Activated T-helper 1 cell treated with anti-CD3 and anti-CD28 coated beads, Interleukin-12 subunit alpha, Interleukin-12 subunit beta, Interleukin-2, Interleukin-4 antibody, amounts not matched to agents 30 ng/mL and 10 ng/mL and 1 ng/mL, durations not matched to agents 14 hours and 24 hours and 36 hours (primary cell): ENCODE data around the gene NELFCD. TPM values are rescaled to one million over a fixed set of nuclear protein-coding genes. Genes with fewer than 3 reads are reported as not detected.

Source experiments
- DNase-seq: peaks from one replicate; pipeline ENCODE4 v3.0.0; 2021; ENCODE audit warnings: low spot score
- H3K27ac Mint-ChIP-seq: one replicate; pipeline ENCODE4 v1.8.0; 2021; ENCODE audit warnings: mild to moderate bottlenecking, mixed read lengths
- H3K27me3 Mint-ChIP-seq: one replicate; pipeline ENCODE4 v1.8.0; 2022; ENCODE audit warnings: mild to moderate bottlenecking, moderate library complexity, mixed read lengths; ENCODE audit not compliant: insufficient read depth
- H3K36me3 Mint-ChIP-seq: one replicate; pipeline ENCODE4 v1.8.0; 2021; ENCODE audit warnings: low read depth, mixed read lengths
- H3K4me1 Mint-ChIP-seq: one replicate; pipeline ENCODE4 v1.8.0; 2021; ENCODE audit warnings: low read depth, mixed read lengths
- H3K4me3 Mint-ChIP-seq: one replicate; pipeline ENCODE4 v1.8.0; 2021; ENCODE audit warnings: mild to moderate bottlenecking, moderate library complexity, mixed read lengths
- H3K9me3 Mint-ChIP-seq: one replicate; pipeline ENCODE4 v1.8.0; 2021; ENCODE audit warnings: mixed read lengths
- intact Hi-C: fragments of 100-400 bp; cut with micrococcal nuclease; formaldehyde crosslinking; loops from one replicate; pipeline ENCODE4 v1.15.1; 2024
- total RNA-seq: library from RNA; stranded (reverse); gene quantifications from 2 replicates; pipeline ENCODE4 v1.2.3, GENCODE V29; 2022

Gene NELFCD
- total RNA-seq, 1 donor from 2014 or later = 121 TPM

DNA sequence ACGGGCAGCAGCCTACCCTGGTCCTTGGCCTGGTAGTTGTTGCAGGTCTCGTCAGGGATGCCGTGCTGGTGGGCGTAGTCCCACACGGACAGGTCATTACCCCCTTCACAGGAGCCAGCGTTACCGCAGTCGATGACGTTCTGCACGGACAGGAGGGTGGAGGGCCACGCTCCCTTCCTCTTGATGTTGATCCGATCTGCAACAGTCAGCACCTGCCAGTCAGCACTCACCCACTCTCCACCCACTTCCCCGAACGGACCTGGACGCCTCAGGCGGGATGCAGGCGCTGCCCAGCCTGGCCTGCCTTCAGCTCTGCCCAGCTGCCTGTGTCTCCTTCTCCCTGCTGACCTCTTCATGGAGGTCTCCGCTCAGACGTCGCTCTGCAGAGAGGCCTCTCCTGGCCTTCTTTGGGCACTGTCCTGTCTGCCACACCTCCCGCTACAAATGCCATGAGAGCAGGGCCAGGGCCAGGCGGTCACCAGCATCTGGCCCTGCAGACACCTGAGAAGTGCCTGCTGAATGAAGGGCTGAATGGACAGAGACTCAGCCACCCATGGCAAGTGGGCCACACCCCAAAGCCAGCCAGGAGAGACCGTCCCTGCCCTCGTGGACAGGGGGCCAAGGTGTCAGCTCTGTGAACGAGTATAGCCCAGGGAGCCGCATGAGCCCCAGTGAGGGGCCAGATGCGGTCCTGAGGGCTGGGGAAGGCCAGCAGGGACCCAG, 20.6 kb downstream of the NELFCD start:
- Mint-ChIP-seq H3K27ac (no peak overlapping the region), H3K27me3 (no peaks in the 10 kb centered on the region), H3K9me3 (no peaks in the 10 kb centered on the region), H3K4me1 (peaks cover 39% of the 10 kb centered on the region), H3K4me3 (no peak overlapping the region), H3K36me3 (peaks cover 25% of the 10 kb centered on the region)
- DNase-seq = no peak
- intact Hi-C loops = no loop called here

DNA sequence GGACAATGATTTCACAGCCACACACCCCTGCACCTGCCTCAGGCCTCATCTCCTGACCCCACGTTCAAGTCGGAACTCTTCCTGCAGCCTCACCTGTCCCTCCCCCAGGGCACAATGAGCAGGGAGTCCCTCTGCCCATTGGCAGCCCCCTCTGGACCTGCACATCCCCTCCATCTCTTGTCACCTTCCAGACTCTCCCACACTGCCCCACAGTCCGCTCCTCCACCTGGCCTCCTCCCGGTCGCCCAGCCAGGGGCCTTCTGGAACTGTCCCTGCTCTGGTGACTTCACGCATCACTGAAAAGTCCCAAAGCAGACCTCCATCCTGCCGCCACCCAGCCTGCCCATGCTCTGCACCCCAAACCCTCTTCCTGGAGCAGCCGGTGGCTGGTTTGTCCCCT, 21.3 kb downstream of the NELFCD start:
- peaks cover 39% of the 10 kb centered on the region for H3K4me1 Mint-ChIP-seq
- no peak overlapping the region for H3K4me3 Mint-ChIP-seq
- no peaks in the 10 kb centered on the region for H3K27me3 Mint-ChIP-seq
- no peaks in the 10 kb centered on the region for H3K9me3 Mint-ChIP-seq
- H3K27ac Mint-ChIP-seq = no peak overlapping the region
- peaks cover 22% of the 10 kb centered on the region for H3K36me3 Mint-ChIP-seq
- no peak for DNase-seq
- intact Hi-C loops = no loop called here

DNA sequence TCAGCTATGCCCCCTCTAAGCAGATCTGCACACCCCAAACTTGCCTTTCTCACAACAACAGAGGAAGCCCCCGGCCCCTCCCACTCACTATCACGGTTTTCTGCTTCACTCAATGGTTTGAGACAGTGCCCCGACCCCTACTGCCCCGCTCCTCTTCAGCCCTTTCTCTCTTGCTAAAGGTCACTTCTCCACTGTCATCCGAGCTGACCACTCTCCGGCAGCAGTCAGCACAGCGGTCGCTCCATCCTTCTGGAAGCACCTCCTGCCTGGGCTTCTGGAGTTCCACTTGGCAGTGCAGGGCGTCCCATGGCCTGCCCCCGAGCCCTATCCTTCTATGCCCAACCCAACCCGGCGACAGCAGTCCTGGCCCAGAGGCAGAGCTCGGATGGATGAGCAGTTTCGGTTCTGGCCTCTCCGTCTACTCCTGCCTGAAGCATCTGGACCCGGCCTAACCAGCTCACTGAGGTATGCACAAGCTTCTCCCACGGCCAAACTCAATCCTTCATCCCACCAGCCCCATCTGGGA, 21.9 kb downstream of the NELFCD start:
- Mint-ChIP-seq H3K27me3 (no peaks in the 10 kb centered on the region), H3K27ac (no peak overlapping the region), H3K9me3 (no peaks in the 10 kb centered on the region), H3K4me3 (no peak overlapping the region), H3K36me3 (peaks cover 19% of the 10 kb centered on the region), H3K4me1 (peaks cover 39% of the 10 kb centered on the region)
- intact Hi-C loops = no loop called here
- no peak for DNase-seq

DNA sequence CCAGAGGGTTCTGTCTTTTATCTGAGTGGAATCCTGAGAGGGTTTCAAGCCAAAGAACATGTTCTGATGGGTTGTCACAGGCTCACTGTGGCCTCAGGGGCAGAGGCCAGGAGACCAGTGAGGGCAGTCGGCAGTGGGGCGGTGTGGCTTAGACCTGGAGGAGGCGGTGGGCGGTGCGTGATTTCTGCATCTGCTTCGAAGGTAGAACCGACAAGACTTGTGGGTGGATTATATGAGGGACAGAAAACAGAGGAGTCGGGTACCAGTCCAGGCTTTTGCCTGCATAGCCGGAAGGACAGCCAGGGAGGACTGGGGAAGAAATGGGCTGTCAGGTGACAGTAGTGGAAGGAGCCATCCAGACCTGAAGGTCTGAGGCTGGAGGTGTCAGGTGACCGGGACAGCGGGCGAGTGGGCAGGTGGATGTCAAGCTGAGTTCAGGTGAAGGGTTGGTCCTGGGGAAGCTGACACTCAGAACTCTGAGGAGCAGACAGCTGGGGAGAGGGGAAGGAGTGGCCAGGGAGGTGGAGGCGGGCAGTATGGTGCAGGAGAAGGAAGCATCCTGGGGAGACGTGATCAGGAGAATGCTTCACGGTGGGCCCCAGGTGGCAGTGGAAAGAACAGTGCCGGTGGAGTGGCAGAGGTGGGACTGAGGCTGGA, 22.9 kb downstream of the NELFCD start:
- peaks cover 39% of the 10 kb centered on the region for H3K4me1 Mint-ChIP-seq
- H3K4me3 Mint-ChIP-seq = peak overlapping the region; percentile 85
- no peaks in the 10 kb centered on the region for H3K9me3 Mint-ChIP-seq
- no peaks in the 10 kb centered on the region for H3K27me3 Mint-ChIP-seq
- DNase-seq = no peak
- peaks cover 19% of the 10 kb centered on the region for H3K36me3 Mint-ChIP-seq
- peak overlapping the region; percentile 79 for H3K27ac Mint-ChIP-seq
- intact Hi-C loops = no loop called here

DNA sequence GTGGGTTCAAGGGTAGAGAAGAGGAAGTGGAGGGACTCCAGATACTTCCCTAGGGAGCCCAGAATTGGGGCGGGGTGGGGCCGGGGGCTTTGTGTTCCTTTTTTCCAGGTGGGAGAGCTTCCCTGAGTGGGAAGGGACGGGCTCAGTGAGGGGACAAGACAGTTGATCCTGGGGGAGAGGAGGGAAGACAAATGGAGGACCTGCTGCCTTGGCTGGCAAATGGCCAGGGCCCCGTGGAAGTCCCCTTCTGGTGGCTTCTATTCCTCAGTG, 23.4 kb downstream of the NELFCD start:
- intact Hi-C loops = no loop called here
- no peaks in the 10 kb centered on the region for H3K27me3 Mint-ChIP-seq
- peaks cover 39% of the 10 kb centered on the region for H3K4me1 Mint-ChIP-seq
- peak overlapping the region; percentile 79 for H3K27ac Mint-ChIP-seq
- H3K36me3 Mint-ChIP-seq = peaks cover 19% of the 10 kb centered on the region
- H3K9me3 Mint-ChIP-seq = no peaks in the 10 kb centered on the region
- peak overlapping the region; percentile 85 for H3K4me3 Mint-ChIP-seq
- peak; percentile 29 for DNase-seq

DNA sequence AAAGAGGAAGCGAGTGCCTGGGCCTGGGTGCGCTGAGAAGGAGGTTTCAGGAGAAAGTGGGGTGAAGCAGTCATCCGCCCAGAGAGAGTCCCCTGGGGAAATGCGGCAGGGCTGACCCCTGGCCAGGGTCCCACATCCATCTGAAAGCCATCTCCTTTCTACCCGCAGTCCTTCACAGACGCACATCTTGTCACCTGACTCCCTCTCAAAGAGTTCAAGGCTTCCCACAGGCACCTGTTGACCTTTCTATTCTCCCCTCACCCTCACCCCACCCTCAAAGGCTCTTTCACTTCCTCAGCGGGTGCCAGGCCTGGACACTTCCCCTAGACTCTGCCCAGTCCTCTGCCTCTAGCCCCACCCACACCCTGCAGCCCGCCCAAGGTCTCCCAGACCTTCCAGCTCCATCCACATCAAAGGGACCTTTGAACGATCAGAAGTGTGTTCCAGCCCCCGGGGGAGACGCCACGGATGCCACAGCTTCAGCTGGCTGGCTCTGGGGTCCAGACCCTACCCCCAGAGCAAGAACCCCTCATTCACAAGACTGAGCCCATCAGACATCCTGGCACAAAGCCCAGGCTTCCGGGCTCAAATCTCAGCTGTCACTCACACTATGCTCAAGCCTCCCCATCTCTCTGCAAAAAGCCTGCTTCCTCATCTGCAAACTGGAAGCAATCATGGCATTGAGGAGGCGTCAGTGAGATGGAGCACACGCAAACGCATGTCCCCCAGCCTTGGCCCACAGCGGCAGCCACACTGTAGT, 23.9 kb downstream of the NELFCD start:
- no peaks in the 10 kb centered on the region for H3K9me3 Mint-ChIP-seq
- intact Hi-C loops = loop anchor here (1.0 kb wide), 1 partner anchor 37 kb away; the partner anchor contains the start of gene PRELID3B
- H3K27ac Mint-ChIP-seq = peak overlapping the region; percentile 79
- H3K27me3 Mint-ChIP-seq = no peaks in the 10 kb centered on the region
- H3K4me1 Mint-ChIP-seq = peaks cover 39% of the 10 kb centered on the region
- peak overlapping the region; percentile 85 for H3K4me3 Mint-ChIP-seq
- H3K36me3 Mint-ChIP-seq = peaks cover 19% of the 10 kb centered on the region
- DNase-seq = peak; percentile 18

DNA sequence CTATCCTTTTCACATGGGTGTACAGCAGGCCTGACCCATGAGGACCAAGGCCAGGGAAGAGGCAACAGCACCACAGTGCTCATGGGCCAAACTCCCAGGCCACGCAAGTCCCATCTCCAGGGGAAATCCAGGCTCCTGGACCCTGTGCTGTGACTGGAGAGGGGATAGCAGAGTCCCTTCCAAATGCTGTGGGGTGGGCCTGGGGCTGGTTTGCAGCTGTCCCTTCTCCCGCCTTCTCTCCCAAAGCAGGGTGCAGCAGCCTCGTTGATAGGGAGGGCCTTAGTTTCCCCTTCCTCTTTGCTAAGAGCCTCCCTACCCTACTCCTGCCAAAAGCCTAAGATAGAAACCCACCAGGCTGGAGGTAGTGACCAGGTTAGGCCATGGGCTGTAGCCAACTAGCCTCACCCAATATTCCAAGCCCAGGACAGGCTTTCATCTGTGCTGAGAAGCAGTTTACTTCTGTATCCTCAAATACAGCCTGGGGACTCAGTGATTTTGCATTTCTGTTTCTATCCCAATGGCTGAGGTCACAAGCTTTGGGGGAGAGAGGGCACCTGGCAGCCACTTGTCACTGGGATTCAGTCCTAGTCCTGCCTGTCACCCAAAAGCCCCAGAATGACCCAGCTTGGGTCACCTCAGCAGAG, 24.6 kb downstream of the NELFCD start:
- intact Hi-C loops = loop anchor here (1.0 kb wide), 2 partner anchors 37 to 217 kb away; partner anchors contain the start of gene PRELID3B
- no peaks in the 10 kb centered on the region for H3K27me3 Mint-ChIP-seq
- H3K4me3 Mint-ChIP-seq = peak overlapping the region; percentile 85
- H3K9me3 Mint-ChIP-seq = no peaks in the 10 kb centered on the region
- H3K27ac Mint-ChIP-seq = peak overlapping the region; percentile 79
- H3K36me3 Mint-ChIP-seq = peaks cover 19% of the 10 kb centered on the region
- H3K4me1 Mint-ChIP-seq = peaks cover 39% of the 10 kb centered on the region
- no peak for DNase-seq

DNA sequence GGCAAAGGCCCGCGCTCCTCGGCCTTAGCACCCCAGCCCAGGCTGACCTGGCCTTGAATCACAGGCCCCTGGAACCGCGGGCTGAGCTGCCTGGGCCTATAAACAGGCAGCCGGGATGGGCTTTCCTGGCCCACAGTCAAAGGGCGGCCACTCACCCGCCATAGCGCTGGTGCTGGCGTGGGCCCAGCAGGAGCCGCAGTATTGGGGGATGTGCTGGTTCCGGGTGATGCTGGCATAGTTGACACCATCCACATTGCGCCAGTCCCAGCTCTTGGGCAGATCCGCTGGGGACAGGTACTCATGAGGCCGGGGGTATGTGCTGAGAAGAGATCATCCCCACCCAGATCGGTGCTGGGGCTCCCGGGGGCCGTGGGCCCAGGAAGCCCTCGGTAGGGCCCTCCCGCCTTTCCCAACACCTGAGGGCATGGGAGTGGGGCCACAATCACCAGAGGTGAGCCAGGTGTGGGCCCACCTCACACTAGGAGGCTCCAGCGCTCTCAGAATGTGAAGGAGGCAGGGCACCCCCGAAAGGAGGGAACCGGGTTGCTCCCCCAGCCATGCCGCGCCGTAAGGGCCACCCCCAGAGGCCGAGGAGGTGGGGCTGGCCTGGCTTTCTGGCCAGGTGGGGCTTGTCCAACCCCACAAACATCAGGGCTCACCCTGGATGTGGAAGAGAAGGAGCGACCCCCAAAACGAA, 25.3 kb downstream of the NELFCD start:
- peak overlapping the region; percentile 74 for H3K27ac Mint-ChIP-seq
- H3K27me3 Mint-ChIP-seq = no peaks in the 10 kb centered on the region
- H3K9me3 Mint-ChIP-seq = no peaks in the 10 kb centered on the region
- H3K4me1 Mint-ChIP-seq = peaks cover 41% of the 10 kb centered on the region
- intact Hi-C loops = loop anchor here (1.0 kb wide), 1 partner anchor 216 kb away; no protein-coding TSS in a partner anchor
- H3K4me3 Mint-ChIP-seq = peak overlapping the region; percentile 85
- peaks cover 19% of the 10 kb centered on the region for H3K36me3 Mint-ChIP-seq
- DNase-seq = no peak

DNA sequence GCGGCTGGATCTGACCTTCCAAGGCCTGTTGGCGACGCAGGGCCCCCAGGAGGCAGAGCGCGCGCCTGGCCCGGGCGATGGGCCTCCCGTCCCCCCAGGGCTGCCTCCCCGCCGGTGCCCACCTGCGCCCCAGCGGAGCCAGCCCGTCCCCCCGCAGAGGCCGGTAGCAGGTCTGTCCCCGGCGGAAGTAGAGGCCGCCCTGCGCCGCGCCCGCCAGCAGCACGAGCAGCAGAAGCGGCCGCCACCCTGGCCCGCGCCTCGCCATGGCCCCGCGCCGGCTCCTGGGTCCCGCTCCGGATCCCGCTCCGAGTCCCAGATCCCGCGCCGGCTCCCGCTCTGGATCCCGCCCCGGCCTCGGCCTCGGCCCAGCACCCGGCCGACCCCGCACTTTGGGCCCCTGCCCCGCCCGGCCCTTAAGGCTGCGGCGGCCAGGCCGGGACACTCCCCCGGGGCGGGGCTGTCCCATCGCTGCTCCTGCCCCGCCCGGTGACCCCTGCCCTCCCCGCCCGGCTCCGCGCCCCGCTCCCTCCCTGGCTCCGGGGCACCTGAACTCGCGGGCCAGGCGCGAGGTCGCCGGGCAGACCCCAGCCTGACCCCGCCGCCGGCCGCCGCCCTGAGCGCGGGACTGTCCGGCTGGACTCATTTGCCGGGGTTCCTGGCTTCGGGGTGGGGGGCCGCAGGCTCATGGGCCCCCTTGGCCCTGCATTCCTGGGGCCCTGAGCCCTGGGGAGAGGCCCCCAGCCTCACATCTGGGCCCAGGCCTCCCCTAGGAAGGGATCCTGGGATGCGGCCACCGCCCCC, 26.0 kb downstream of the NELFCD start, which contains the start of gene CTSZ:
Gene CTSZ, minus strand, starts transcription at position 391 of the 801 bp plus-strand sequence. Its CDS starts 126 bp downstream, at position 265.
- H3K9me3 Mint-ChIP-seq = no peaks in the 10 kb centered on the region
- peak within 1 kb of the TSS; percentile 85 for H3K4me3 Mint-ChIP-seq
- peaks cover 15% of the 10 kb centered on the region for H3K36me3 Mint-ChIP-seq
- intact Hi-C loops = loop anchor here (1.0 kb wide), 3 partner anchors 25 to 215 kb away; partner anchors contain the start of genes ATP5F1E and NELFCD
- H3K27me3 Mint-ChIP-seq = no peaks in the 10 kb centered on the region
- H3K4me1 Mint-ChIP-seq = peaks cover 47% of the 10 kb centered on the region
- peak within 1 kb of the TSS; percentile 83 for H3K27ac Mint-ChIP-seq
- DNase-seq = peak; percentile 33

DNA sequence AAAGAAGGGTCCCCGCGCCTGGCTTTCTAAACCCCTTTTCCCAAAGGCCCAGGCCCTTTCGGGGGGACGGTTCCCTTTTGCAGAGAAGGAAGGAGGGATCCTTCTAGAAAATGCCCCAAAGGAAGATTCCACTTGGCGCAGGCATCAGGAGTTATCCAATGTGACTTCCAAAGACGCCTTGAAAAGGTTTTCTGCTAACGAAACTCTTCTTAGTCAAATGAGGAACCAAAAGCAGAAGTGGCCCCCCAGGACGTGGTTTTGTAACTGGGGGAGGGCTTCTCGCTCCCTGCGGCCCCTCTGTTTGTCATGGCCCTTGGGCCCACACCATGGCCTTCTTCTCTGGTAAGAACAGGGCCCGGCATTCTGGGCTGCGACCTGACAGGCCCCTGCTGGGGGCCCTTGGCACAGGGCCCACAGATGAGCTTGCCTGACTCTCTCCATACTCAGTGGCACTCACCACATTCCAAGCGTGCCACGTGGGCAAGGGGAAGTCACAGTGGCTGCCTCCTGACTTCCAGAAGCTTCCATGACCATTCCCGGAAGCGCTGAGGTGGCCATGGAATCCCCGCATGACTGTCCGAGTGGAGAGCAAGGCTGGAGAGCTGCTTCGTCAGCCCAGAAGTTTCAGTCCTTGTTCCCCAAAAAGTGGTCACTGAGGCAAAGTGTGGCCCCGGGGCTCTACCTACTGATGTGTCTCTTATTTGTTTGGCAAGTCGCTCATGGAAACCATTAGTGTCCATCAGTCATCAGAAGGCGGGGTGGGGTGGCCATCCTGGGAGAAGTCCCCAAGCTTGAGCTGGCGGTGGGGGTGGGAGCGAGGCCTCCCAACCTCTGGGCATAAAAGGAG, 26.8 kb downstream of the NELFCD start:
- Mint-ChIP-seq H3K36me3 (peaks cover 12% of the 10 kb centered on the region), H3K4me3 (peak overlapping the region; percentile 81), H3K27ac (peak overlapping the region; percentile 83), H3K9me3 (no peaks in the 10 kb centered on the region), H3K4me1 (peaks cover 40% of the 10 kb centered on the region), H3K27me3 (no peaks in the 10 kb centered on the region)
- DNase-seq = no peak
- intact Hi-C loops = loop anchor here (1.0 kb wide), 2 partner anchors 24 to 27 kb away; partner anchors contain the start of genes ATP5F1E and NELFCD
